Activated CD4-positive, CD25-positive, alpha-beta regulatory T cell treated with anti-CD3 and anti-CD28 coated beads, Interleukin-2, amount 50 U/mL, for 24 hours (primary cell): Measurements from ENCODE around the gene PIEZO1.
"Not testable (repeated sequence)": the region's sequence is repeated elsewhere in the genome, so short reads cannot be mapped to it uniquely, and the experiment has no call there.

Experiments used
- ATAC-seq, 2 donors: fragments of 150-1000 bp; cut with Tn5 transposase; one replicate each; pipeline ENCODE4 v1.10.0; 2021; ENCODE audit warnings: mild to moderate bottlenecking in 1 of 2, moderate library complexity in 1 of 2

PIEZO1 gene

GRCh38 chr16:88785106-88785924 lies at the start of gene PIEZO1:
Gene PIEZO1, minus strand, starts transcription at chr16:88785220. Its CDS starts 256 bp downstream, at chr16:88784964.
- peak; percentile 4 to 8 for ATAC-seq

GRCh38 chr16:88834670-88835069 lies 49.6 kb upstream of the PIEZO1 start:
- ATAC-seq, result no peak

GRCh38 chr16:88833086-88833485 lies 48.1 kb upstream of the PIEZO1 start:
- no peak for ATAC-seq

- no peak for ATAC-seq
These were observed 46.8 kb upstream of the PIEZO1 start for GRCh38 chr16:88831838-88832237.

- no peak for ATAC-seq
These were observed 45.8 kb upstream of the PIEZO1 start for GRCh38 chr16:88830783-88831182.

GRCh38 chr16:88830258-88830657 lies 45.2 kb upstream of the PIEZO1 start:
- ATAC-seq, result no peak

- ATAC-seq, result no peak
These were observed 43.7 kb upstream of the PIEZO1 start for GRCh38 chr16:88828711-88829110.

GRCh38 chr16:88827727-88828126 lies 42.7 kb upstream of the PIEZO1 start:
- no peak for ATAC-seq

- ATAC-seq, result no peak
These were observed 41.2 kb upstream of the PIEZO1 start for GRCh38 chr16:88826070-88826840.

GRCh38 chr16:88825146-88825545 lies 40.1 kb upstream of the PIEZO1 start:
- no peak for ATAC-seq

- ATAC-seq, result no peak
These were observed 39.4 kb upstream of the PIEZO1 start for GRCh38 chr16:88824256-88825077.

GRCh38 chr16:88823646-88824045 lies 38.6 kb upstream of the PIEZO1 start:
- ATAC-seq, result not testable (repeated sequence)

GRCh38 chr16:88822281-88823040 lies 37.4 kb upstream of the PIEZO1 start:
- ATAC-seq, result no peak

GRCh38 chr16:88821168-88821850 lies 36.3 kb upstream of the PIEZO1 start:
- ATAC-seq, result no peak

GRCh38 chr16:88820385-88821025 lies 35.5 kb upstream of the PIEZO1 start:
- no peak for ATAC-seq

- ATAC-seq, result no peak
These were observed 34.1 kb upstream of the PIEZO1 start for GRCh38 chr16:88819126-88819525.

- no peak for ATAC-seq
These were observed 33.5 kb upstream of the PIEZO1 start for GRCh38 chr16:88818575-88818874.

- no peak for ATAC-seq
These were observed 33.0 kb upstream of the PIEZO1 start for GRCh38 chr16:88817785-88818574.

- ATAC-seq, result no peak
These were observed 31.9 kb upstream of the PIEZO1 start for GRCh38 chr16:88816736-88817535.
